A549 (cell line): ENCODE measurements around the gene PHRF1. TPM values are rescaled to one million over a fixed set of nuclear protein-coding genes. Genes with fewer than 3 reads are reported as not detected.

Source experiments
- ATAC-seq, 2 experiments: fragments of 200-7000 bp in 1 of 2; fragments of >200 bp in 1 of 2; cut with Nextera tagmentation in 1 of 2; cut with Tn5 transposase in 1 of 2; 3 replicates each; pipeline versions ENCODE4 v1.8.0 to v1.9.1; 2018 to 2020; ENCODE audit warnings: mild to moderate bottlenecking in 1 of 2, moderate library complexity in 1 of 2
- CTCF ChIA-PET: fragments of 300-600 bp; sonication (Branson Sonifier 250); formaldehyde crosslinking; extraction: SDS; loops from one replicate; lab custom pipeline; 2021; ENCODE audit warnings: antibody characterized with exemption, inconsistent platforms; lab: Yijun Ruan, JAX
- POLR2A ChIA-PET: fragments of 350-600 bp; formaldehyde crosslinking; extraction: SDS; loops from one replicate; lab custom pipeline; 2021; ENCODE audit warnings: antibody characterized with exemption, inconsistent platforms; lab: Yijun Ruan, JAX
- DNase-seq, 2 experiments: peaks; one replicate each; pipeline versions ENCODE4 v3.0.0 to v3.0.0-alpha.2; 2011 to 2016; ENCODE audit warnings: low read depth in 1 of 2, low spot score in 1 of 2
- FAIRE-seq: peaks from 2 replicates; lab custom pipeline; 2011; peaks lifted over from hg19 to GRCh38; lab: Jason Lieb, UNC
- H3K27ac ChIP-seq, 2 experiments: fragments of >200 bp; sonication (Bioruptor Twin); formaldehyde crosslinking; 3 replicates each; pipeline ENCODE4 v1.5.1; 2016 to 2017
- H3K4me1 ChIP-seq: fragments of >200 bp; sonication (Bioruptor Twin); formaldehyde crosslinking; 3 replicates; pipeline ENCODE4 v1.6.1; 2016
- H3K4me2 ChIP-seq: fragments of >200 bp; sonication (Bioruptor Twin); formaldehyde crosslinking; 3 replicates; pipeline ENCODE4 v1.6.1; 2016
- H3K4me3 ChIP-seq: fragments of >200 bp; sonication (Bioruptor Twin); formaldehyde crosslinking; 3 replicates; pipeline ENCODE4 v1.5.1; 2016
- H3K9me3 ChIP-seq: fragments of >200 bp; sonication (Bioruptor Twin); formaldehyde crosslinking; 3 replicates; pipeline ENCODE4 v1.6.1; 2016
- CHD2 ChIP-seq: fragments of 150-350 bp; IDR thresholded peaks from 2 replicates; pipeline ENCODE4 v1.6.1; 2014; ENCODE audit warnings: low read length; ENCODE audit not compliant: partially characterized antibody
- CHD4 ChIP-seq: fragments of 200-600 bp; sonication (generic); IDR thresholded peaks from 2 replicates; pipeline ENCODE4 v1.6.1; 2016; ENCODE audit warnings: antibody characterized with exemption, mild to moderate bottlenecking, borderline replicate concordance
- E2F6 ChIP-seq: IDR thresholded peaks from 2 replicates; pipeline ENCODE4 v1.6.1; 2012; ENCODE audit warnings: low read depth, borderline replicate concordance
- EP300 ChIP-seq, 2 experiments: fragments of >200 bp; sonication (Bioruptor Twin); formaldehyde crosslinking; IDR thresholded peaks; 2 replicates in 1 of 2; 3 replicates in 1 of 2; pipeline ENCODE4 v1.6.1; 2016 to 2017
- ESRRA ChIP-seq: fragments of 150-350 bp; IDR thresholded peaks from 2 replicates; pipeline ENCODE4 v1.6.1; 2014; ENCODE audit warnings: mild to moderate bottlenecking, low read length, borderline replicate concordance
- FOSL2 ChIP-seq, 2 experiments: fragments of 450-650 bp in 1 of 2; fragments of >200 bp in 1 of 2; sonication (Bioruptor Twin) in 1 of 2; formaldehyde crosslinking; IDR thresholded peaks; 2 replicates each; pipeline versions ENCODE4 v1.5.0 to v1.6.1; 2016 to 2020; ENCODE audit warnings: mild to moderate bottlenecking in 1 of 2, moderate library complexity in 1 of 2
- FOXS1 ChIP-seq: fragments of 250-450 bp; sonication (Bioruptor Pico); IDR thresholded peaks from 2 replicates; pipeline ENCODE4 v1.5.0; 2020; ENCODE audit warnings: mild to moderate bottlenecking, moderate library complexity
- GATA3 ChIP-seq: IDR thresholded peaks from 2 replicates; pipeline ENCODE4 v1.6.1; 2012; ENCODE audit warnings: borderline replicate concordance
- HDAC2 ChIP-seq: fragments of 200-600 bp; sonication (generic); IDR thresholded peaks from 2 replicates; pipeline ENCODE4 v1.6.1; 2016
- HEYL ChIP-seq: fragments of 250-450 bp; sonication (Bioruptor Pico); IDR thresholded peaks from 2 replicates; pipeline ENCODE4 v1.8.0; 2021; ENCODE audit warnings: mild to moderate bottlenecking, moderate library complexity
- KDM1A ChIP-seq: fragments of 200-600 bp; sonication (generic); IDR thresholded peaks from 2 replicates; pipeline ENCODE4 v1.6.1; 2016; ENCODE audit warnings: low read depth, mild to moderate bottlenecking
- MAFK ChIP-seq: fragments of 450-650 bp; IDR thresholded peaks from 2 replicates; pipeline ENCODE4 v1.6.1; 2014; ENCODE audit not compliant: partially characterized antibody
- NPAS2 ChIP-seq: fragments of 250-450 bp; sonication (Bioruptor Pico); IDR thresholded peaks from 2 replicates; pipeline ENCODE4 v1.8.0; 2022; ENCODE audit warnings: mild to moderate bottlenecking, moderate library complexity, borderline replicate concordance
- NR3C1 ChIP-seq: fragments of >200 bp; sonication (Bioruptor Twin); formaldehyde crosslinking; IDR thresholded peaks from 3 replicates; pipeline ENCODE4 v1.6.1; 2017
- PHF8 ChIP-seq: fragments of 200-600 bp; sonication (generic); IDR thresholded peaks from 2 replicates; pipeline ENCODE4 v1.6.1; 2016; ENCODE audit warnings: low read depth, mild to moderate bottlenecking, antibody characterized with exemption, moderate library complexity, borderline replicate concordance
- RFX5 ChIP-seq: fragments of 450-650 bp; IDR thresholded peaks from 2 replicates; pipeline ENCODE4 v1.7.1; 2014; ENCODE audit warnings: antibody characterized with exemption, mild to moderate bottlenecking, moderate library complexity
- RNF2 ChIP-seq: fragments of 200-600 bp; sonication (generic); IDR thresholded peaks from 2 replicates; pipeline ENCODE4 v1.6.1; 2016; ENCODE audit warnings: low read depth, mild to moderate bottlenecking, antibody characterized with exemption, moderate library complexity, borderline replicate concordance
- ZFP36 ChIP-seq: fragments of 450-650 bp; IDR thresholded peaks from 2 replicates; pipeline ENCODE4 v1.6.1; 2014; ENCODE audit warnings: borderline replicate concordance; ENCODE audit not compliant: partially characterized antibody
- ZSCAN20 ChIP-seq: fragments of 250-450 bp; sonication (Bioruptor Pico); IDR thresholded peaks from 2 replicates; pipeline ENCODE4 v1.8.0; 2022; ENCODE audit warnings: mild to moderate bottlenecking, moderate library complexity
- WGBS: methylation state at CpG from one replicate; pipeline ENCODE4 v1.1.6; 2017; ENCODE audit errors: missing lambda C conversion rate; 5-methylcytosine and 5-hydroxymethylcytosine counted together
- polyA plus RNA-seq, 4 experiments: library from polyadenylated mRNA; depleted of rRNA in 3 of 4; stranded (reverse); fragments of >200 nt; fragmentation: RNase III in 1 of 4; extraction: RNeasy Plus Mini Kit Qiagen cat#74134 plus additional on column Dnase treatment in 1 of 4; gene quantifications; 2 replicates in 3 of 4; 3 replicates in 1 of 4; pipeline ENCODE4 v1.2.3, GENCODE V29; 2011 to 2017
- TF ChIP-seq, protein P1 (sequence below): fragments of >200 bp; sonication (Bioruptor Twin); formaldehyde crosslinking; IDR thresholded peaks from 2 replicates; pipeline ENCODE4 v1.6.1; 2016
- TF ChIP-seq, protein P2 (sequence below): fragments of 250-450 bp; sonication (Bioruptor Pico); IDR thresholded peaks from 2 replicates; pipeline ENCODE4 v1.5.0; 2021; ENCODE audit warnings: mild to moderate bottlenecking, moderate library complexity, borderline replicate concordance

PHRF1 gene
- polyA plus RNA-seq, 2 of the 4 experiments (the other 2 are of a cell fraction) = 10.8 to 25.3 TPM

- peaks cover 13% of the 10 kb centered on the region; the same call in 2 of the 3 replicates for H3K4me1 ChIP-seq
- CTCF ChIA-PET = no interaction called here
- no peak overlapping the region for H3K27ac ChIP-seq
- FAIRE-seq (no peak), DNase-seq (no peak), ATAC-seq (no peak)
- H3K4me2 ChIP-seq = no peak overlapping the region
- TF ChIP-seq NPAS2 (CRISPR knock-in tag) (no peak), FOSL2 (IDR thresholded peaks at IDR 0.05) (no peak), FOSL2 (CRISPR knock-in tag; IDR thresholded peaks at IDR 0.05) (no peak), RNF2 (no peak), MAFK (no peak)
- TF ChIP-seq, protein P1, sequence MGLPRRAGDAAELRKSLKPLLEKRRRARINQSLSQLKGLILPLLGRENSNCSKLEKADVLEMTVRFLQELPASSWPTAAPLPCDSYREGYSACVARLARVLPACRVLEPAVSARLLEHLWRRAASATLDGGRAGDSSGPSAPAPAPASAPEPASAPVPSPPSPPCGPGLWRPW = no peak
- no peaks in the 10 kb centered on the region for H3K9me3 ChIP-seq
- POLR2A ChIA-PET = no interaction called here
- 94% methylated on average over 52 of the region's 57 CpGs for WGBS
- no peak overlapping the region for H3K4me3 ChIP-seq
These were observed 41.1 kb downstream of the PHRF1 start for GRCh38 chr11:617199-617911.

GRCh38 chr11:617912-618682 is 41.8 kb downstream of the PHRF1 start:
- FAIRE-seq = no peak
- no peaks in the 10 kb centered on the region for H3K9me3 ChIP-seq
- TF ChIP-seq HDAC2 (no peak), ZSCAN20 (CRISPR knock-in tag) (no peak), ZFP36 (no peak), HEYL (CRISPR knock-in tag) (no peak), GATA3 (no peak), RFX5 (no peak), PHF8 (no peak), NR3C1 (no peak), CHD4 (no peak), KDM1A (no peak), EP300 (IDR thresholded peaks at IDR 0.05) (no peak), CHD2 (no peak), E2F6 (no peak), FOXS1 (CRISPR knock-in tag) (no peak), ESRRA (no peak), FOSL2 (IDR thresholded peaks at IDR 0.05) (no peak), FOSL2 (CRISPR knock-in tag; IDR thresholded peaks at IDR 0.05) (no peak)
- TF ChIP-seq, protein P2, sequence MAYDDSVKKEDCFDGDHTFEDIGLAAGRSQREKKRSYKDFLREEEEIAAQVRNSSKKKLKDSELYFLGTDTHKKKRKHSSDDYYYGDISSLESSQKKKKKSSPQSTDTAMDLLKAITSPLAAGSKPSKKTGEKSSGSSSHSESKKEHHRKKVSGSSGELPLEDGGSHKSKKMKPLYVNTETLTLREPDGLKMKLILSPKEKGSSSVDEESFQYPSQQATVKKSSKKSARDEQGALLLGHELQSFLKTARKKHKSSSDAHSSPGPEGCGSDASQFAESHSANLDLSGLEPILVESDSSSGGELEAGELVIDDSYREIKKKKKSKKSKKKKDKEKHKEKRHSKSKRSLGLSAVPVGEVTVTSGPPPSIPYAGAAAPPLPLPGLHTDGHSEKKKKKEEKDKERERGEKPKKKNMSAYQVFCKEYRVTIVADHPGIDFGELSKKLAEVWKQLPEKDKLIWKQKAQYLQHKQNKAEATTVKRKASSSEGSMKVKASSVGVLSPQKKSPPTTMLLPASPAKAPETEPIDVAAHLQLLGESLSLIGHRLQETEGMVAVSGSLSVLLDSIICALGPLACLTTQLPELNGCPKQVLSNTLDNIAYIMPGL = no peak
- no peak for ATAC-seq
- peaks cover 13% of the 10 kb centered on the region; the same call in 2 of the 3 replicates for H3K4me1 ChIP-seq
- no peak overlapping the region for H3K27ac ChIP-seq
- WGBS = 84% methylated on average over 17 of the region's 25 CpGs
- ChIA-PET POLR2A (no interaction called here), CTCF (no interaction called here)
- no peak overlapping the region for H3K4me3 ChIP-seq
- no peak overlapping the region for H3K4me2 ChIP-seq
- DNase-seq = no peak
